Kasumi-1 (cell line): ENCODE results near the gene KCNK18.
"Not testable (repeated sequence)": the region's sequence is repeated elsewhere in the genome, so short reads cannot be mapped to it uniquely, and the experiment has no call there.

Experiments
- DNase-seq, 2 experiments: peaks; one replicate each; lab custom pipeline; 2025; lab: John Stamatoyannopoulos, UW

KCNK18 gene

GRCh38 chr10:117221156-117221711 is 23.9 kb downstream of the KCNK18 start:
- no peak for DNase-seq

- DNase-seq, result no peak
Observed at GRCh38 chr10:117222552-117222951, 25.3 kb downstream of the KCNK18 start.

GRCh38 chr10:117222976-117223692 is 25.8 kb downstream of the KCNK18 start:
- no peak for DNase-seq

- DNase-seq, result no peak
Observed at GRCh38 chr10:117223693-117224430, 26.6 kb downstream of the KCNK18 start.

- DNase-seq, result no peak
Observed at GRCh38 chr10:117224881-117225280, 27.6 kb downstream of the KCNK18 start.

GRCh38 chr10:117226813-117227451 is 29.6 kb downstream of the KCNK18 start:
- peak; percentile 95 to 97 for DNase-seq

GRCh38 chr10:117228210-117228609 is 30.9 kb downstream of the KCNK18 start:
- no peak for DNase-seq

GRCh38 chr10:117230107-117230506 is 32.8 kb downstream of the KCNK18 start:
- not testable (repeated sequence) for DNase-seq

- peak; percentile 97 to 98 for DNase-seq
Observed at GRCh38 chr10:117237401-117237991, 40.2 kb downstream of the KCNK18 start.

- no peak for DNase-seq
Observed at GRCh38 chr10:117239051-117239450, 41.8 kb downstream of the KCNK18 start.

GRCh38 chr10:117239721-117240620 is 42.7 kb downstream of the KCNK18 start:
- DNase-seq, result peak; percentile 54 to 58

GRCh38 chr10:117240621-117241529 is 43.6 kb downstream of the KCNK18 start, which contains the start of gene SLC18A2:
Gene SLC18A2 (plus strand): TSS chr10:117241114. CDS start chr10:117241694, 580 bp downstream.
- DNase-seq, result no peak

GRCh38 chr10:117241541-117242462 is 44.5 kb downstream of the KCNK18 start:
- DNase-seq, result peak in 1 of 2 experiments; percentile 38

GRCh38 chr10:117242463-117242832 is 45.2 kb downstream of the KCNK18 start:
- DNase-seq, result no peak

GRCh38 chr10:117246997-117247671 is 49.8 kb downstream of the KCNK18 start:
- no peak for DNase-seq

GRCh38 chr10:117248750-117249465 is 51.6 kb downstream of the KCNK18 start:
- no peak for DNase-seq

GRCh38 chr10:117249493-117250093 is 52.3 kb downstream of the KCNK18 start:
- DNase-seq, result peak; percentile 59 to 61
